Measurements from ENCODE around the gene RAB5B. TPM values are rescaled to one million over a fixed set of nuclear protein-coding genes. Genes with fewer than 3 reads are reported as not detected.

RAB5B gene
- polyA plus RNA-seq, 1 donor (not counting 4 experiments of a cell fraction or from before 2014, with no cell fraction given), result 138 TPM

DNA sequence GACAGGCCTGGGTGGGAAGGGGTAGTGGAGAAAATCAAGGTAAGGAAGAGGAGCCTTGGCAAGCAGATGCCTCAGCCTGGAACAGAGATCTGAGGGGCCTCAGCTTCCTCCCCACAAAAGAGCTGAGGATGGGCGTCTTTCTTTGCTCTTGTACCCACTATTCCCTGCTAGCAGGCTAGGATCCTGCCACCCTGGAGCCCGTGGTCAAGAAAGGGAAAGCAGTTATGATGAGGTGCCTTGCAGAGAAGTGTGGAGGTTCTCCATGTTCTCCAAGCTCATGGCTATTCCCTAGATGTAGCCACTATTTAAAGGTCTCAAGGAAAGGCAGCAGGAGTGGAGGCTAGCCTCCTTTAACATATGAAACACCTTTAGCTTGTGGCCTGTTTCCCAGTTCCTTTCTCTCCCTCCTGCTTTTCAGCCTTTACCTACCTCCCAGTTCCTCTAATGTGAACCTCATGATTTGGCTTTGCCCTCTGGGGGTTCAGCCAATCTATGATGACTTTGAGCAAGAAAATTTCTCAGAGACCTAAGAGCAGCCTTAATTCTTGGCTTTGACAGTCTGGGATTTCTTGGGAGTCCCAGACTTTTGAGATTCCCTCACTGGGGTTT is 48.1 kb downstream of the RAB5B start:
- H3K9ac ChIP-seq (ENCODE audit: control insufficient read depth, extremely low read depth, insufficient read depth, low read length), result no peak overlapping the region
- dilution Hi-C loops (cut with MboI; ENCODE audit: extremely low pct_ligation_motif_present, low sequenced_read_pairs), result no loop called here
- H3K27me3 ChIP-seq (ENCODE audit: control insufficient read depth, extremely low read depth, insufficient read depth, low read length), result no peaks in the 10 kb centered on the region
- H3K27ac ChIP-seq (ENCODE audit: control insufficient read depth, insufficient read depth, low read length), result no peak overlapping the region
- no peak overlapping the region for H3K4me3 ChIP-seq (ENCODE audit: control insufficient read depth in 2 of 3, extremely low read depth in 1 of 3, insufficient read depth in 2 of 3, low read depth in 1 of 3, low read length in 3 of 3)
- no peak overlapping the region for H2AFZ ChIP-seq (ENCODE audit: control insufficient read depth, low read length)
- H3K4me2 ChIP-seq (ENCODE audit: control insufficient read depth, extremely low read depth, insufficient read depth, low read depth, low read length), result no peak overlapping the region
- no peaks in the 10 kb centered on the region for H3K9me1 ChIP-seq (ENCODE audit: control insufficient read depth, extremely low read depth, insufficient read depth, low read length)
- no peaks in the 10 kb centered on the region for H3K4me1 ChIP-seq (ENCODE audit: control insufficient read depth, extremely low read depth, insufficient read depth, low read length)
- no peaks in the 10 kb centered on the region for H4K20me1 ChIP-seq (ENCODE audit: control insufficient read depth, extremely low read depth, insufficient read depth, low read length)
- H3K9me3 ChIP-seq (ENCODE audit: control insufficient read depth, low read depth, low read length), result no peaks in the 10 kb centered on the region
- no peaks in the 10 kb centered on the region for H3K36me3 ChIP-seq (ENCODE audit: control insufficient read depth in 2 of 2, extremely low read depth in 1 of 2, insufficient read depth in 2 of 2, low read length in 2 of 2)
- FAIRE-seq (no peak), DNase-seq (ENCODE audit: low read depth, low spot score) (no peak)
- TF ChIP-seq EZH2 (IDR thresholded peaks at IDR 0.05; ENCODE audit: low read length), result no peak
- TF ChIP-seq, protein P1, sequence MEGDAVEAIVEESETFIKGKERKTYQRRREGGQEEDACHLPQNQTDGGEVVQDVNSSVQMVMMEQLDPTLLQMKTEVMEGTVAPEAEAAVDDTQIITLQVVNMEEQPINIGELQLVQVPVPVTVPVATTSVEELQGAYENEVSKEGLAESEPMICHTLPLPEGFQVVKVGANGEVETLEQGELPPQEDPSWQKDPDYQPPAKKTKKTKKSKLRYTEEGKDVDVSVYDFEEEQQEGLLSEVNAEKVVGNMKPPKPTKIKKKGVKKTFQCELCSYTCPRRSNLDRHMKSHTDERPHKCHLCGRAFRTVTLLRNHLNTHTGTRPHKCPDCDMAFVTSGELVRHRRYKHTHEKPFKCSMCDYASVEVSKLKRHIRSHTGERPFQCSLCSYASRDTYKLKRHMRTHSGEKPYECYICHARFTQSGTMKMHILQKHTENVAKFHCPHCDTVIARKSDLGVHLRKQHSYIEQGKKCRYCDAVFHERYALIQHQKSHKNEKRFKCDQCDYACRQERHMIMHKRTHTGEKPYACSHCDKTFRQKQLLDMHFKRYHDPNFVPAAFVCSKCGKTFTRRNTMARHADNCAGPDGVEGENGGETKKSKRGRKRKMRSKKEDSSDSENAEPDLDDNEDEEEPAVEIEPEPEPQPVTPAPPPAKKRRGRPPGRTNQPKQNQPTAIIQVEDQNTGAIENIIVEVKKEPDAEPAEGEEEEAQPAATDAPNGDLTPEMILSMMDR (optimal IDR thresholded peaks at IDR 0.05 in 1 of 3, IDR thresholded peaks at IDR 0.05 in 1 of 3, conservative IDR thresholded peaks at IDR 0.05 in 1 of 3; ENCODE audit: extremely low read depth in 1 of 3, insufficient read depth in 2 of 3, low read length in 3 of 3), result no peak
- H3K79me2 ChIP-seq (ENCODE audit: control insufficient read depth, insufficient read depth, low read length), result no peaks in the 10 kb centered on the region

DNA sequence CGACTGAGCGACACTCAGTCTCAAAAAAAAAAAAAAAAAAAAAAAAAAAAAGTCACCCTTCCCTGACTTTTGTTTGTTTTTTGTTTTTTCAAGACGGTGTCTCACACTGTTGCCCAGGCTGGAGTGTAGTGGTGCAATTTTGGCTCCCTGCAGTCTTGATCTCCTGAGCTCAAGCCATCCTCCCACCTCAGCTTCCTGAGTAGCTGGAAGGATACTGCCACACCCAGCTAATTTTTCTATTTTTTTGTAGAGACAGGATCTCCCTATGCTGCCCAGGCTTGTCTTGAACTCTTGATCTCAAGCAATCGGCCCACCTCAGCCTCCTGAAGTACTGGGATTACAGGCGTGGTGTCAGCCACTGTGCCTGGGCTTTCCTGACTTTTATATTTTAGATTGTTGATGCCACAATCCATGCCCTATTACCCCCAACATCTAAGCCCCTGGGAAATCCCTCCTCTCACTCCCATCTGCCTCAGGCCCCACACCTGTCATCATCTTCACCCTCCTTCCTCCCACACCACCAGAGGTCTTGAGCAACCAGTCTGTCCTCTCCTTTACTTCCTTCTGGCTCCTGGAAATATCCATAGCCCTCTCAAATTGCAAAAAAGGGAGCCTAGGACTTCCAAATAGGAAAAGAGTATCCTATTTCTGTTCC is 54.8 kb downstream of the RAB5B start:
- no peak overlapping the region for H3K4me3 ChIP-seq (ENCODE audit: control insufficient read depth in 2 of 3, extremely low read depth in 1 of 3, insufficient read depth in 2 of 3, low read depth in 1 of 3, low read length in 3 of 3)
- H3K9ac ChIP-seq (ENCODE audit: control insufficient read depth, extremely low read depth, insufficient read depth, low read length), result no peak overlapping the region
- no peak for DNase-seq (ENCODE audit: low read depth, low spot score)
- FAIRE-seq, result peak; percentile 23
- H2AFZ ChIP-seq (ENCODE audit: control insufficient read depth, low read length), result no peak overlapping the region
- H4K20me1 ChIP-seq (ENCODE audit: control insufficient read depth, extremely low read depth, insufficient read depth, low read length), result no peaks in the 10 kb centered on the region
- peaks cover 14% of the 10 kb centered on the region for H3K4me1 ChIP-seq (ENCODE audit: control insufficient read depth, extremely low read depth, insufficient read depth, low read length)
- no peaks in the 10 kb centered on the region for H3K9me3 ChIP-seq (ENCODE audit: control insufficient read depth, low read depth, low read length)
- H3K9me1 ChIP-seq (ENCODE audit: control insufficient read depth, extremely low read depth, insufficient read depth, low read length), result no peaks in the 10 kb centered on the region
- H3K36me3 ChIP-seq (ENCODE audit: control insufficient read depth in 2 of 2, extremely low read depth in 1 of 2, insufficient read depth in 2 of 2, low read length in 2 of 2), result no peaks in the 10 kb centered on the region
- H3K79me2 ChIP-seq (ENCODE audit: control insufficient read depth, insufficient read depth, low read length), result no peaks in the 10 kb centered on the region
- H3K27ac ChIP-seq (ENCODE audit: control insufficient read depth, insufficient read depth, low read length), result peak overlapping the region; percentile 15
- TF ChIP-seq EZH2 (IDR thresholded peaks at IDR 0.05; ENCODE audit: low read length), result no peak
- TF ChIP-seq, protein P1 (optimal IDR thresholded peaks at IDR 0.05 in 1 of 3, IDR thresholded peaks at IDR 0.05 in 1 of 3, conservative IDR thresholded peaks at IDR 0.05 in 1 of 3; ENCODE audit: extremely low read depth in 1 of 3, insufficient read depth in 2 of 3, low read length in 3 of 3), result no peak
- dilution Hi-C loops (cut with MboI; ENCODE audit: extremely low pct_ligation_motif_present, low sequenced_read_pairs), result no loop called here
- no peaks in the 10 kb centered on the region for H3K27me3 ChIP-seq (ENCODE audit: control insufficient read depth, extremely low read depth, insufficient read depth, low read length)
- H3K4me2 ChIP-seq (ENCODE audit: control insufficient read depth, extremely low read depth, insufficient read depth, low read depth, low read length), result peak overlapping the region; percentile 51

Data from keratinocyte (primary cell).